HG03469 (cell line): ENCODE data around the gene AKAP10.
"Not testable (repeated sequence)": the region's sequence is repeated elsewhere in the genome, so short reads cannot be mapped to it uniquely, and the experiment has no call there.

ENCODE experiments used
- ATAC-seq: cut with Tn5 transposase; IDR thresholded peaks from one replicate; pipeline ENCODE4 v1.9.1; 2021; ENCODE audit warnings: mild to moderate bottlenecking, moderate library complexity, moderate number of reproducible peaks; ENCODE audit not compliant: unreplicated experiment

AKAP10 gene

DNA sequence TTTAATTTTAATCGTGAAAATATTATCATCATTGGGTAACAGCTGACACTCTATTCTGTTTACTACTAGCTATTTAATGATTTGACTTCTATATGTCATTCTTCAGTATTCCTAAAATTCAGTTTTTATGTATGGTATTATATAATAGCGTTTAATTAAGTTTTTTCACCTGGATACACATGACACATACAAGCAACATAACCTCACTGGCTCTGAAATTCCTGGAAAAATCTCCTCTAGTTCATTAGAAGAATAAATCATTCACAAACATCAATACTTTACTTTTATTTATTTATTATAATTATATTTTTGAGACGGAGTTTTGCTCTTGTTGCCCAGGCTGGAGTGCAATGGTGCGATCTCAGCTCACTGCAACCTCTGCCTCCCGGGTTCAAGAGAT is 44.0 kb downstream of the AKAP10 start:
- ATAC-seq: no peak

DNA sequence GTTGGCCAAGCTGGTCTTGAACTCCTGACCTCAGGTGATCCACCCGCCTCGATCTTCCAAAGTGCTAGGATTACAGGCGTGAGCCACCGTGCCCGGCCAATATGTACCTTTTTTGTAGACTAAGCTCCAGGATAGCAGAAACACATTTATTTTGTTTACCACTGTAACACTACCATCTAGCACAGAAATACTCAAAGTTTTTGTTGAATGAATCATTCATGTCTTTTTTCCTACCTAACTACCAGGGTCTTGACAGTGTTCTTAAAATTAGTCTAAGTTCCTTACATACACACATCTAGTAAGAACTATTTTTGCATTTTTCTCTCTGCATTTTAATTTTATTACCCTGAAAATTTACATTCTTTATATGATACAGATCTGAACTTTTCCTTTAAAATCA is 44.4 kb downstream of the AKAP10 start:
- ATAC-seq: no peak

- ATAC-seq: no peak
Observed at GRCh38 chr17:19928299-19928698, 49.3 kb downstream of the AKAP10 start.

DNA sequence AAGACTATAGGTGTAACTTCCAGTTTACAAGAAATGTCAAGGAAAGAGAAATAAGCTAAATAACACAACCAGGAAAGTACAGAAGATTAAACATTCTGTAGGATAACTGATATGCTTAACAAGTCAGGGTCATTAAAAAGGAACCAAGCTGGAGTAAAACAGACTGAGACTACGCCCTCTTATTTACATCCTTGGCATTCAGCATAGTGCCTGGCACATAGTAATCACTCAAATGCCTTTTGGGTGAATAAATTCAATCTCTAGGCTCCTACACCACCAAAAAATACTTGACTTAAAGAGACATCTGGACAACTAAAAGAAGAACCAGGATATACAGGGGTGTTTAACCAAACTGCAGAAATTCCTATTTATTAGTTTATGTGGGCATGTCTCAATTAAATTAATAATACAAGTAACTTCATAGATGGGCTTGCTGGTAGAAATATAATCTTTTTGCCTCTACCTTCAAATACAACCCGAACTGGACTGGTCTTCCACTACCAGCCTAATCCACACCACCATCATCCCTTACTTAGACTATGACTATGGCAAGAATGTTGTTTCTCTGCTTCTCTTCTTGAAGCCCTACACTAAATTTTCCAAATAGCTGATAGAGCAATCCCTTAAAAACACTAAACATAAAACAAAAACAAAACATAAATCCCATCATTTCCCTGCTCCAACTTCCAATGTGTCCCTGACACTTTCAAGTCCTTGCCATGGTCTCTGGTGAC is 62.2 kb downstream of the AKAP10 start:
- ATAC-seq: no peak

GRCh38 chr17:19911033-19911432 is 66.6 kb downstream of the AKAP10 start:
- ATAC-seq: no peak

DNA sequence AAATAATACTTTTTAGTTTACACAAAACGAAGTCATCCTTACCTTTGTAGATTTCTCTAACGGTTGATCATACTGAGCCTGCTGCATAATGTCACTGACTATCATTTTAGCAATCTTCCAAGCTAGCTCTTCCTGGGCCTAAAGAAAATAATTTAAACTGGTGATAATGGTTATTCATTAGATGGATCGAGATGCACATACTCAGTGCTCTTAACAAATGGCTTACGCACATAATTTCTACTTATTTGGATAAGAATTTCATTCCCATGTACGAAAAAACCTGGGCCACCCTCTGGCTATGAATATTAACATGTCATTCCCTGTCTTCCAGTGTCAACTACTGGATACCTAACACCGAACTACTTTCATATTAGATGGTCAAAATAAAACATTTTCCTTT is 68.5 kb downstream of the AKAP10 start:
- ATAC-seq: no peak

DNA sequence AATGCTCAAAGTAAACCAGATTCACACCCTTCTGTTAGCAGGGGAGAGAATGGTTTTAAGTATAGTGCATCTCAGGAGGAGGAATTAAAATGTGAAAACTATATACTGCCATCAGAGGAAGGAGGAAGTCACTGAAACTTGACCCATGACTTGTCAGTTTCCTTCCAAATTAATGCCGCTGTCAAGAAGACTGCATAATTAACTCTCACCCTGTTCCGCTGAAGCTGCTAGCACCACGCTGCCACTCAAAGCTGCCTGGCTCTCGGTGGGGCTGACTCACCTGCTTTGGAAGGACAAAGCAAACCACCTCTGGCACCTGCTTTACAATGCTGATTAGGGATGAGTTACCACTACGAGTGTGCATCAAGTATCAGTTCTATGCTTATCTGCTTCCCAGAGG is 72.1 kb downstream of the AKAP10 start:
- ATAC-seq: no peak

DNA sequence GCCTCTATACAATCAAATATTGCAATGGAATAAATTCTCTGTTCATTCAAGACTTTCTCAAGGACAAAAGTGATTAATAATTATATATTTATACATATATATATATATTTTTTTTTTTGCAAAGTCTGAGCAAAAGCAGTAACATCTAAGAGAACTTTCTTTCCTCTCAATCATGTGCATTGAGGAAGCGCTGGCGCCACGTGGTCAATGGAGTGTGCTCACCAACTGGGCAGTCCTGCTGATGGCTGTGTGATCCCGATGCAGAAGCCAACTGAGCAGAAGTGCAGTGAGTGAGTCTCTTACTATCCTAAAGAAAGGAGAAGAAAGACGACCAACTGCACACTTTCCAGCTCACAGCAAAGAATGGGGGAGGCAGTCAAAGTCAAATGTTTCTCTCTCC is 72.7 kb downstream of the AKAP10 start:
- ATAC-seq: no peak

DNA sequence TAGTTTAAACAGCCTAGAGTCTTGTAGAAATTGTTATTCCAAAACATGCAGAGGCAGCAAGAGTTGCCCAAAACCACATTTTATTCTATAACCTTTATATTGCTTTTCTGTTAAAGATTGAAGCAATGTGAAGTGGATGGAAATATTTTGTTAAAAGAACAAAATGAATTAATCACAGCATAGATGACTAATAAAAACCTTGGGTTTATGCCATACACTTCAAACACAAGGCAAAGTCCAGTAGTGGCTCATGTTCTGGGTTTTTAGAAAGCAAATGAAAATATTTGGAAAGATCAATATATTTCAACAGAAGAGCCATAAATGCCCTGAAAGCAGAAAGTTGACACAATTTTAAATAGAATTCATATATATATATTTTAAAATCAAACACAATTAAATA is 73.2 kb downstream of the AKAP10 start:
- ATAC-seq: no peak

GRCh38 chr17:19900809-19901208 is 76.8 kb downstream of the AKAP10 start:
- no peak for ATAC-seq

- no peak for ATAC-seq
Observed at GRCh38 chr17:19897903-19898302, 79.7 kb downstream of the AKAP10 start.

DNA sequence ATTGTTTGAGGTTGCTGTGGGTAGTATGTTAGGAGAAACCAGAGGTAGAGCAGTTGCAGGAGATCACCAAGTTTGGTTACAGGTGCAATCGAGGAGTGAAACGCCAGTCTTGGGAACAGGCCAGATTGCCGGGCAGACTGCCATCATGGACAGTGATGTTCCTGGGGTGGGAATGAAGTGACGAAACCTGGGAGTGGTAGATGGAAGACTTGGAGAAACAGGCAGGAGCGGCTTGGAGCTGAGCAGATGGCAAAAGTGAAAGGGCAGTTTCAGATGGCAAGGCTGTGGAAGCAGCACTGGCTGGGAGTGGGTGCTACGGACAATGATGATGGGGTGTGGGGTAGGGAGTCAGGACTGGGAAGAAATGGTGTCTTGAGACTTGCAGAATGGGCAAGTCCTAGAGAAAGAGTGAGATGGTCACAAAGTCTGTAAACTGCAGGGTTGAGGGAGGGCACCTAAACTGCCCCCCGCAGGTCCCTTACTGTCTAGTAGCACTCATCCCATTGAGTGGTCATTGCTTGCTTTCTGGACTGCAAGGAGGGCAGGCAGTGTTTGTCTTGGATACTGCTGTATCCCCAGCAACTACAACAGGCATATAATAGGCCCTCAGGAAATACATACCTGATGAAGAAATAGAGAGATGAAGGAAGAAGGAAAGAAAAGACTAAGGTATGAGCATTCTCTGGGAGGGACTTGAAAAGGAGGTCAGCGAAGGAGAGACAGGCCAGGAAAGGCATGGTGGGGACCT is 80.4 kb downstream of the AKAP10 start:
- ATAC-seq: no peak

GRCh38 chr17:19896679-19897078 is 80.9 kb downstream of the AKAP10 start:
- ATAC-seq: no peak

GRCh38 chr17:19890554-19890953 is 87.1 kb downstream of the AKAP10 start:
- ATAC-seq: not testable (repeated sequence)

DNA sequence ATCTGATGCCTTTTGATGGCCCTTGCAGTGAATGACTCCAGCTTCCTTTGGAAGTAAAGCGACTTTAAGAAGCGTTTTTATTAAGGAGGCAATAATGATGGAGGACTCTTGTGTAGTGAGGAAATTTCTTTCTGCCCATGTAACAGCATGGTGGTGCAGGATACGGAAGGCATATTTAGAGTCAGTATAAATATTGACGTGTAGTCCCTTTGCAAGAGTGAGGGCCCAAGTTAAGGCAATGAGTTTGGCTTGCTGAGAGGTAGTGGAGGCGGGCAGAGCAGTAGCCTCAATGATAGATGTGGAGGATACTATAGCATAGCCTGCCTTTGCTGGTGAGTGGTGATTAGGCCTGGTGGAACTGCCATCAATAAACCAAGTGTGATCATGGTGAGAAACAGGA is 87.6 kb downstream of the AKAP10 start:
- ATAC-seq: not testable (repeated sequence)

- no peak for ATAC-seq
Observed at GRCh38 chr17:19886116-19886515, 91.5 kb downstream of the AKAP10 start.

- ATAC-seq: no peak
Observed at GRCh38 chr17:19883537-19884215, 94.0 kb downstream of the AKAP10 start.

DNA sequence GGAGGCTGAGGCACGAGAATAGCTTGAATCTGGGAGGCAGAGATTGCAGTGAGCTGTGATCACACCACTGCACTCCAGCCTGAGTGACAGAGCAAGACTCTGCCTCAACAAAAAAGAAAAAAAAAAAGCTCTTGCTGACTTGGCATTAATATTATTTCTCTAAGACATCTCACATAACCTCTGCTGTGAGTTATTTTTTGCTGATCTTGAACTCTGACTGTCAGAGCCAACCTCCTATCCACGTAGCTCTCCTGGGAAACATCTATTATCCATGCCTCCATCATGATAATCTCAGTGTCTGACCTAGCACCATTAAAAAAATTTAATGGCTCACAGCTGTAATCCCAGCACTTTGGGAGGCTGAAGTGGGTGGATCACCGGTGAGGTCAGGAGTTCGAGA is 97.2 kb downstream of the AKAP10 start:
- no peak for ATAC-seq

GRCh38 chr17:19877364-19877945 is 100.2 kb downstream of the AKAP10 start:
- ATAC-seq: no peak

DNA sequence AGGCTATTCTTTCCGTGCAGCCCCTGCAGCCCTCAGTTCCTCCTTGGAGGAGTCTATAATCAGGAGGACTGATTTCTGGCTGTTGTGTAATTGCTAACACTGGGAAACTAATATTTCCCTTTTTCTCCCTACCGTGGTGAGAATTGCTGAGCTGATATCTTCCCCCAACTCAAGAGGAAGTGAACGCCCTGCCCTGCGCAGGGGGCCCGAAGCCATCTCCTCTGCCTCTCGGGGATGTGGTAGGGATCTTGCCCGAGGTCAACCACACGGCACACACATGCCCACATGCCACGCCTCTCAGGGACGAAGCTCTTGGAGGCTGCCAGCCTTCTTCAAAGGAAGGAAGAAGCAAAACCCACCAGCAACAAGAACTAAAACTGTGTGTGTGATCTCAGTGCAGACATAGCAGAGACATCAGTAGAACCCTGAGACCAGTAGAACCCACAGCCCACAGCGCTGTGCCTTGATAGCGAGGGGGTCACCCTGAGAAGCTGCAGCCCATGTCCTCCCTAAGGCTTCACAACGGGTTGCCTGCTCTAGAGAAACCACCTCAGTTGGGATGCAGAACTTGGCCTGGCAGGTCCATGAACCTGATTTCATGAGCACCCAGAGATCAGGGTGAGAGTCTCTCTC is 101.0 kb downstream of the AKAP10 start:
- no peak for ATAC-seq

- ATAC-seq: no peak
Observed at GRCh38 chr17:19874256-19874655, 103.4 kb downstream of the AKAP10 start.
